HCT116 (cell line): ENCODE data around the gene LMBR1. TPM values are rescaled to one million over a fixed set of nuclear protein-coding genes. Genes with fewer than 3 reads are reported as not detected.

Experiments used
- ATAC-seq: fragments of 200-7000 bp; cut with Tn5 transposase; 2 replicates; pipeline ENCODE4 v1.9.1; 2020; ENCODE audit warnings: mild to moderate bottlenecking, moderate library complexity
- BruUV-seq: library from RNA; stranded (reverse); fragments of 400-500 nt; replicated peaks from 2 replicates; lab custom pipeline; 2021; lab: Mats Ljungman, UMichigan
- CTCF ChIA-PET: fragments of 300-600 bp; sonication (Branson Sonifier 250); formaldehyde crosslinking; loops from one replicate; lab custom pipeline; 2021; ENCODE audit warnings: antibody characterized with exemption; lab: Charles Lee
- POLR2A ChIA-PET: fragments of 300-600, 350-600 bp; sonication (Branson Sonifier 250); formaldehyde crosslinking; loops from one replicate; lab custom pipeline; 2021; ENCODE audit warnings: antibody characterized with exemption; lab: Charles Lee
- RAD21 ChIA-PET, 2 experiments: fragments of 300-600 bp; sonication (Branson Sonifier 250); formaldehyde crosslinking; loops; one replicate each; lab custom pipeline; 2023; ENCODE audit warnings: low total read pairs in 2 of 2; ENCODE audit not compliant: uncharacterized antibody in 2 of 2, unreplicated experiment in 2 of 2, low non-redundant PET in 1 of 2; lab: Charles Lee
- DNase-seq: peaks from one replicate; pipeline ENCODE4 v3.0.0-alpha.2; 2010; ENCODE audit warnings: low read depth, low spot score
- H2AFZ ChIP-seq: fragments of 200-600 bp; shearing (Covaris generic), sonication (generic); 2 replicates; pipeline ENCODE4 v1.6.1; 2017; ENCODE audit warnings: low read depth, mixed run types, mixed read lengths, antibody characterized with exemption, low read length; ENCODE audit not compliant: poor library complexity, severe bottlenecking
- H3K27ac ChIP-seq: 2 replicates; pipeline ENCODE4 v1.5.1; 2012; ENCODE audit warnings: low read depth, low read length
- H3K27me3 ChIP-seq: fragments of 200-600 bp; sonication (generic); 2 replicates; pipeline ENCODE4 v1.6.1; 2016; ENCODE audit warnings: mixed run types, low read length, mixed read lengths; ENCODE audit not compliant: insufficient read depth
- H3K36me3 ChIP-seq, 2 experiments: fragments of 200-500 bp in 1 of 2; fragments of 200-600 bp in 1 of 2; sonication (Bioruptor generic) in 1 of 2; sonication (generic) in 1 of 2; 2 replicates each; pipeline versions ENCODE4 v1.5.1 to v1.6.1; 2014 to 2016; ENCODE audit warnings: low read length in 2 of 2, inconsistent platforms in 1 of 2, mixed read lengths in 1 of 2, mixed run types in 1 of 2; ENCODE audit not compliant: insufficient read depth in 2 of 2, control insufficient read depth in 1 of 2
- H3K4me1 ChIP-seq, 2 experiments: fragments of 200-600 bp in 1 of 2; sonication (generic) in 1 of 2; 2 replicates each; pipeline versions ENCODE4 v1.5.1 to v1.6.1; 2012 to 2017; ENCODE audit warnings: low read length in 2 of 2, inconsistent platforms in 1 of 2, mild to moderate bottlenecking in 1 of 2, mixed read lengths in 1 of 2, mixed run types in 1 of 2, moderate library complexity in 1 of 2; ENCODE audit not compliant: insufficient read depth in 2 of 2, control insufficient read depth in 1 of 2
- H3K4me2 ChIP-seq: fragments of 200-600 bp; sonication (generic); 2 replicates; pipeline ENCODE4 v1.6.1; 2017; ENCODE audit warnings: mixed run types, low read length, mixed read lengths
- H3K4me3 ChIP-seq, 2 experiments: fragments of 200-600 bp in 1 of 2; sonication (generic) in 1 of 2; replicated peaks in 1 of 2; 2 replicates each; pipeline ENCODE4 v1.5.1; 2011 to 2016; ENCODE audit warnings: low read length in 2 of 2, control low read depth in 1 of 2, low read depth in 1 of 2, mild to moderate bottlenecking in 1 of 2, mixed read lengths in 1 of 2, mixed run types in 1 of 2
- H3K79me2 ChIP-seq: fragments of 200-600 bp; sonication (generic); 2 replicates; pipeline ENCODE4 v1.6.1; 2017; ENCODE audit warnings: mild to moderate bottlenecking, mixed run types, low read length, moderate library complexity, mixed read lengths; ENCODE audit not compliant: insufficient read depth
- H3K9ac ChIP-seq: fragments of 200-600 bp; sonication (generic); 2 replicates; pipeline ENCODE4 v1.6.1; 2016; ENCODE audit warnings: low read length, mixed read lengths
- H3K9me2 ChIP-seq: fragments of 200-600 bp; sonication (generic), shearing (Covaris generic); 2 replicates; pipeline ENCODE4 v1.6.1; 2017; ENCODE audit warnings: mixed run types, mild to moderate bottlenecking, moderate library complexity; ENCODE audit not compliant: insufficient read depth
- H3K9me3 ChIP-seq, 2 experiments: fragments of 200-500 bp in 1 of 2; fragments of 200-600 bp in 1 of 2; sonication (Bioruptor generic) in 1 of 2; sonication (generic) in 1 of 2; 2 replicates each; pipeline ENCODE4 v1.6.1; 2014 to 2017; ENCODE audit warnings: low read length in 2 of 2, mixed read lengths in 2 of 2, inconsistent platforms in 1 of 2, low read depth in 1 of 2, mild to moderate bottlenecking in 1 of 2, mixed run types in 1 of 2, moderate library complexity in 1 of 2; ENCODE audit not compliant: control insufficient read depth in 1 of 2, insufficient read depth in 1 of 2
- H4K20me1 ChIP-seq: fragments of 200-600 bp; sonication (generic), shearing (Covaris generic); 2 replicates; pipeline ENCODE4 v1.6.1; 2017; ENCODE audit warnings: mixed run types, mild to moderate bottlenecking, moderate library complexity; ENCODE audit not compliant: insufficient read depth
- CBX3 ChIP-seq: IDR thresholded peaks from 2 replicates; pipeline ENCODE4 v1.6.1; 2012; ENCODE audit warnings: low read depth
- CEBPB ChIP-seq: IDR thresholded peaks from 2 replicates; pipeline ENCODE4 v1.6.1; 2012; ENCODE audit warnings: low read depth
- CTCF ChIP-seq, 3 experiments: fragments of 200-600 bp in 1 of 3; sonication (generic) in 1 of 3; IDR thresholded peaks in 2 of 3; conservative IDR thresholded peaks in 1 of 3; 2 replicates each; pipeline ENCODE4 v1.5.1; 2012 to 2017; ENCODE audit warnings: low read depth in 2 of 3, low read length in 2 of 3, antibody characterized with exemption in 1 of 3, borderline replicate concordance in 1 of 3, control low read depth in 1 of 3, mild to moderate bottlenecking in 1 of 3, mixed read lengths in 1 of 3, mixed run types in 1 of 3, moderate library complexity in 1 of 3; ENCODE audit not compliant: insufficient read depth in 1 of 3
- EGR1 ChIP-seq: IDR thresholded peaks from 2 replicates; pipeline ENCODE4 v1.6.1; 2012; ENCODE audit warnings: low read depth
- EZH2 ChIP-seq: fragments of 200-600 bp; sonication (generic); IDR thresholded peaks from 2 replicates; pipeline ENCODE4 v1.6.1; 2017; ENCODE audit warnings: antibody characterized with exemption, mixed run types
- FOSL1 ChIP-seq: IDR thresholded peaks from 2 replicates; pipeline ENCODE4 v1.6.1; 2012; ENCODE audit warnings: low read depth
- JUND ChIP-seq: IDR thresholded peaks from 2 replicates; pipeline ENCODE4 v1.6.1; 2012
- POLR2AphosphoS5 ChIP-seq: IDR thresholded peaks from 2 replicates; pipeline ENCODE4 v1.6.1; 2011; ENCODE audit warnings: mild to moderate bottlenecking, low read depth, low read length, moderate library complexity
- RAD21 ChIP-seq: IDR thresholded peaks from 2 replicates; pipeline ENCODE4 v1.6.1; 2012; ENCODE audit warnings: low read depth, mild to moderate bottlenecking
- REST ChIP-seq: IDR thresholded peaks from 2 replicates; pipeline ENCODE4 v1.6.1; 2012; ENCODE audit warnings: low read depth
- SIN3A ChIP-seq: IDR thresholded peaks from 2 replicates; pipeline ENCODE4 v1.6.1; 2012; ENCODE audit warnings: low read depth
- SRF ChIP-seq: IDR thresholded peaks from 2 replicates; pipeline ENCODE4 v1.6.1; 2012; ENCODE audit warnings: low read depth
- YY1 ChIP-seq: IDR thresholded peaks from 2 replicates; pipeline ENCODE4 v1.6.1; 2011; ENCODE audit warnings: low read length, low read depth, moderate library complexity, mild to moderate bottlenecking; ENCODE audit not compliant: insufficient replicate concordance; ENCODE audit errors: extremely low read depth
- ZNF274 ChIP-seq: fragments of 200-500 bp; sonication (Bioruptor generic); IDR thresholded peaks from 2 replicates; pipeline ENCODE4 v1.6.1; 2014; ENCODE audit warnings: mild to moderate bottlenecking, low read depth, low read length, inconsistent platforms
- intact Hi-C: fragments of 100-400 bp; cut with micrococcal nuclease; formaldehyde crosslinking; loops from 2 replicates; pipeline ENCODE4 v1.10.0; 2022
- total RNA-seq: library from RNA; stranded (reverse); gene quantifications from one replicate; pipeline ENCODE4 v1.2.1, GENCODE V29; 2021; ENCODE audit not compliant: unreplicated experiment

The LMBR1 gene
- total RNA-seq, 1 experiment from 2014 or later: 84.0 TPM

- ATAC-seq: no peak
- Histone ChIP-seq H3K9me3 (no peaks in the 10 kb centered on the region), H3K27me3 (no peaks in the 10 kb centered on the region), H2AFZ (no peak overlapping the region), H3K4me2 (no peak overlapping the region), H3K79me2 (no peaks in the 10 kb centered on the region), H3K4me3 (no peak overlapping the region), H3K4me1 (no peaks in the 10 kb centered on the region), H3K27ac (no peak overlapping the region), H4K20me1 (no peaks in the 10 kb centered on the region), H3K9me2 (no peaks in the 10 kb centered on the region), H3K9ac (no peak overlapping the region), H3K36me3 (no peaks in the 10 kb centered on the region)
- ChIA-PET RAD21 (no interaction called here), CTCF (no interaction called here), POLR2A (no interaction called here)
- no TSS peak for BruUV-seq
- intact Hi-C loops: no loop called here
- no peak for TF ChIP-seq CBX3
- DNase-seq: no peak
These were observed 101.7 kb downstream of the LMBR1 start for GRCh38 chr7:156791241-156791640.

- CTCF ChIA-PET: no interaction called here
- no peak overlapping the region for H2AFZ ChIP-seq
- H3K4me1 ChIP-seq: no peaks in the 10 kb centered on the region
- POLR2A ChIA-PET: no interaction called here
- no peaks in the 10 kb centered on the region for H3K79me2 ChIP-seq
- H3K4me2 ChIP-seq: no peak overlapping the region
- no peaks in the 10 kb centered on the region for H3K27me3 ChIP-seq
- intact Hi-C loops: no loop called here
- RAD21 ChIA-PET: no interaction called here
- H3K9me3 ChIP-seq: no peaks in the 10 kb centered on the region
- no peaks in the 10 kb centered on the region for H4K20me1 ChIP-seq
- ATAC-seq: no peak
- no peak for TF ChIP-seq FOSL1
- TF ChIP-seq EGR1: no peak
- TF ChIP-seq YY1: no peak
- TF ChIP-seq JUND: no peak
- no peak for TF ChIP-seq RAD21
- TF ChIP-seq CBX3: no peak
- TF ChIP-seq SRF: no peak
- TF ChIP-seq EZH2: no peak
- TF ChIP-seq POLR2AphosphoS5: no peak
- TF ChIP-seq ZNF274: no peak
- TF ChIP-seq REST: no peak
- TF ChIP-seq CEBPB: no peak
- TF ChIP-seq SIN3A: no peak
- no peak for TF ChIP-seq CTCF (IDR thresholded peaks at IDR 0.05 in 2 of 3, conservative IDR thresholded peaks at IDR 0.05 in 1 of 3; ENCODE audit: borderline replicate concordance in 1 of 3, insufficient read depth in 1 of 3, low read depth in 2 of 3, low read length in 2 of 3)
- no peak overlapping the region for H3K27ac ChIP-seq
- BruUV-seq: no TSS peak
- no peak overlapping the region for H3K4me3 ChIP-seq
- DNase-seq: no peak
- H3K9ac ChIP-seq: no peak overlapping the region
- H3K36me3 ChIP-seq: no peaks in the 10 kb centered on the region
- no peaks in the 10 kb centered on the region for H3K9me2 ChIP-seq
These were observed 102.7 kb downstream of the LMBR1 start for GRCh38 chr7:156790264-156790663.
